Effector memory CD8-positive, alpha-beta T cell (primary cell): ENCODE data around the gene TBC1D2.

Experiments used
- ATAC-seq: fragments of 150-1000 bp; cut with Tn5 transposase; replicated peaks from 2 replicates; pipeline ENCODE4 v1.10.0; 2021; ENCODE audit warnings: mild to moderate bottlenecking, moderate library complexity
- DNase-seq, 3 experiments: peaks; one replicate each; pipeline ENCODE4 v3.0.0; 2021
- H3K27ac Mint-ChIP-seq, 2 donors: one replicate each; pipeline ENCODE4 v1.8.0; 2022; ENCODE audit warnings: mild to moderate bottlenecking in 2 of 2, mixed read lengths in 2 of 2, moderate library complexity in 2 of 2
- H3K27me3 Mint-ChIP-seq, 2 donors: one replicate each; pipeline ENCODE4 v1.8.0; 2022; ENCODE audit warnings: mixed read lengths in 2 of 2
- H3K36me3 Mint-ChIP-seq: one replicate; pipeline ENCODE4 v1.8.0; 2022; ENCODE audit warnings: mild to moderate bottlenecking, moderate library complexity, mixed read lengths; ENCODE audit not compliant: insufficient read depth
- H3K4me1 Mint-ChIP-seq, 2 donors: one replicate each; pipeline ENCODE4 v1.8.0; 2022; ENCODE audit warnings: low read depth in 2 of 2, mixed read lengths in 2 of 2
- H3K4me3 Mint-ChIP-seq, 2 donors: one replicate each; pipeline ENCODE4 v1.8.0; 2022; ENCODE audit warnings: mild to moderate bottlenecking in 2 of 2, mixed read lengths in 2 of 2, moderate library complexity in 2 of 2
- H3K9me3 Mint-ChIP-seq, 2 donors: one replicate each; pipeline ENCODE4 v1.8.0; 2022; ENCODE audit warnings: mixed read lengths in 2 of 2

Gene TBC1D2

GRCh38 chr9:98228392-98229089 lies 26.9 kb downstream of the TBC1D2 start:
- no peaks in the 10 kb centered on the region for H3K9me3 Mint-ChIP-seq
- no peaks in the 10 kb centered on the region for H3K4me1 Mint-ChIP-seq
- ATAC-seq (no peak), DNase-seq (no peak)
- peaks cover 4% of the 10 kb centered on the region for H3K36me3 Mint-ChIP-seq
- no peaks in the 10 kb centered on the region for H3K27me3 Mint-ChIP-seq
- H3K4me3 Mint-ChIP-seq = no peak overlapping the region
- H3K27ac Mint-ChIP-seq = no peak overlapping the region

DNA sequence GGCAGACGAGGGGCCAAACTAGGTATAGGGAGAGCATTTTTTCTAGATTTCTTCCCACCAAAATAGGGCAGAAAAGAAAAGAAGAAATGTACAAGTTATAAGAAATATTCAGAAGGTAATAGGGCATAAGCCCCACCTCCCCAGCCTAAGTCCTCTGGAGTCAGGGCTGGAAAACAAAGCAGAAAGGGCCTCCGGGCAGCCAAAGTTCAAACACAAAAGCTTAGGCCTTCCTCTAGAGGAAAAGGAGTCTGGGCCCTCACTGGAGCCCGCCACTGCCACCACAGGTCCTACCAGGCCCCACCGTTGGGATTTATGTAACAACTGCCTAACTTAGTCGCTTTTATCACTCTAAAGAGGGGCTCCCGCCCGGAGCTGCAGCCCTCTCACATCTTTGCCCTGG lies 27.6 kb downstream of the TBC1D2 start:
- peaks cover 7% of the 10 kb centered on the region for H3K36me3 Mint-ChIP-seq
- no peak overlapping the region for H3K4me3 Mint-ChIP-seq
- DNase-seq = no peak
- no peak for ATAC-seq
- H3K9me3 Mint-ChIP-seq = no peaks in the 10 kb centered on the region
- no peak overlapping the region for H3K27ac Mint-ChIP-seq
- no peaks in the 10 kb centered on the region for H3K27me3 Mint-ChIP-seq
- peaks cover 0 to 2% of the 10 kb centered on the region in 2 donors for H3K4me1 Mint-ChIP-seq

GRCh38 chr9:98226957-98227356 lies 28.5 kb downstream of the TBC1D2 start:
- DNase-seq (no peak), ATAC-seq (no peak)
- Mint-ChIP-seq H3K4me3 (no peak overlapping the region), H3K36me3 (peaks cover 9% of the 10 kb centered on the region), H3K27ac (no peak overlapping the region), H3K9me3 (no peaks in the 10 kb centered on the region), H3K27me3 (no peaks in the 10 kb centered on the region), H3K4me1 (peaks cover 0 to 2% of the 10 kb centered on the region in 2 donors)

- Mint-ChIP-seq H3K4me1 (peaks cover 0 to 2% of the 10 kb centered on the region in 2 donors), H3K4me3 (no peak overlapping the region), H3K27ac (no peak overlapping the region), H3K27me3 (no peaks in the 10 kb centered on the region), H3K36me3 (peaks cover 9% of the 10 kb centered on the region), H3K9me3 (no peaks in the 10 kb centered on the region)
- ATAC-seq = no peak
- no peak for DNase-seq
Measured at GRCh38 chr9:98226516-98226915, 28.9 kb downstream of the TBC1D2 start.

- Mint-ChIP-seq H3K4me3 (no peak overlapping the region), H3K27ac (no peak overlapping the region), H3K36me3 (peaks cover 9% of the 10 kb centered on the region), H3K4me1 (peaks cover 0 to 2% of the 10 kb centered on the region in 2 donors), H3K9me3 (no peaks in the 10 kb centered on the region), H3K27me3 (no peaks in the 10 kb centered on the region)
- DNase-seq (no peak), ATAC-seq (no peak)
Measured at GRCh38 chr9:98225015-98225442, 30.4 kb downstream of the TBC1D2 start.

- Mint-ChIP-seq H3K36me3 (peaks cover 15% of the 10 kb centered on the region), H3K4me3 (no peak overlapping the region), H3K4me1 (peaks cover 0 to 2% of the 10 kb centered on the region in 2 donors), H3K9me3 (no peaks in the 10 kb centered on the region), H3K27ac (peak overlapping the region in 1 of 2 donors; percentile 53), H3K27me3 (no peaks in the 10 kb centered on the region)
- DNase-seq = no peak
- no peak for ATAC-seq
Measured at GRCh38 chr9:98222885-98223691, 32.4 kb downstream of the TBC1D2 start.

DNA sequence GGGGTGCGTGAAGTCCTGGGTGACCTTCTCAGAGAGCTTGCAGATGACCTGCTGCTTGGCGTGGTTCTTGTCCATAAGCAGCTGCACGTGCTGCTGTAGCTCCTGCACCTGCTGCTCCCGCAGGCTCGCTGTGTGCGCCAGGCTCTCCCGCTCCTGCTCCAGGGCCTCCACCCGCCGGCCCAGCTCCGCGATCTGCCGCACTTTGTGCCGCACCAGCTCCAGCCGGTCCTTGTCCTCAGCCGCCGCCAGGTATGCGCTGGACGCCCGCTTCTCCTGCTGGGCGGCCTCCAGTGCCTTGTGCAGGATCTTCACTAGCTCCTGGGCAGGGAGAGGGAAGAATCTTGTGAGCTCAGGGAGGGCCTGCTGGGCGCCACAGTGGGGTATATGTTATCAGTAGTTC lies 34.5 kb downstream of the TBC1D2 start:
- no peak for DNase-seq
- no peaks in the 10 kb centered on the region for H3K9me3 Mint-ChIP-seq
- peaks cover 11% of the 10 kb centered on the region for H3K36me3 Mint-ChIP-seq
- no peaks in the 10 kb centered on the region for H3K27me3 Mint-ChIP-seq
- no peak for ATAC-seq
- peaks cover 0 to 2% of the 10 kb centered on the region in 2 donors for H3K4me1 Mint-ChIP-seq
- no peak overlapping the region for H3K4me3 Mint-ChIP-seq
- no peak overlapping the region for H3K27ac Mint-ChIP-seq

DNA sequence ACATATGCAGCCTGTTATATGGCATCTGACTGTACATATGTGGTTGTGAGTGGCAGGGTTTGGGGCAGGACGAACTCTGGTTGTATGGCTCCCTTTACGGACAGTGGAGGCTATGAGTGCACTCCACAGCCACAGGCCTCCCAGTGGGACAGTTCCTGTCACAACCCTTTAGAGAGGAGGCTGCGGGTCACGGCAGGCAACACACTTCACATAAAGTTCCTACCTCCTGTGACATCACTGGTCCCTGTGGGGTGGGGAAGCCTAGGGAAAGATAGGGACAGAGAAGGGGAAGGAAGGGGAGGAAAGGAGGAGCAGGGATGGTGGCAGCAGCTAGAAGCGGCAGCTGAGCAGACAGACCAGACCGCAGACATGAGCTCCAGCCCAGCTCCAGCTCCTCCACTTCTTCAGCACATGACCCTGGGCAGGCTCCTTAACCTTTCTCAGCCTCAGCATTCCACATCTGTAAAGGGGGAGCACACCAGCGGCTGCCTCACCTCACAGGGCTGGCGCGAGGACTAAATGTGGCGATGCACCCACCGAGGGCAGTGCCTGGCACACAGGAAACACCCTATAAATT lies 35.6 kb downstream of the TBC1D2 start:
- Mint-ChIP-seq H3K4me1 (peaks cover 0 to 2% of the 10 kb centered on the region in 2 donors), H3K27ac (no peak overlapping the region), H3K36me3 (peaks cover 11% of the 10 kb centered on the region), H3K4me3 (no peak overlapping the region), H3K9me3 (no peaks in the 10 kb centered on the region), H3K27me3 (no peaks in the 10 kb centered on the region)
- no peak for ATAC-seq
- no peak for DNase-seq

DNA sequence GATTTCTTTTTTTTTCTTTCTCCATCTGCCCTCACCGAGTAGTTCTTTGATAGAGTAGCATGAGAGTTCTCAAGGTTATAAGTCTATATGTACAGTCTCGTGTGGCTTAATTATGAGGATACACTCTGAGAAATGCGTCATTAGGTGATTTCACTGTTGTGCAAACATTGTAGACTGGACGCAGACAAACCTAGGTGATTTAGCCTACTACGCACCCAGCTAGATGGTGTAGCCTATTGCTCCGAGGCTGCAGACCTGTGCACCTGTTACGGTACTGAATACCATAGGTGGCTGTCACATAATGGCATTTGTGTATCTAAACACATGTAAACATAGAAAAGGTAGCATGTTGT lies 36.1 kb downstream of the TBC1D2 start:
- Mint-ChIP-seq H3K36me3 (peaks cover 11% of the 10 kb centered on the region), H3K27ac (no peak overlapping the region), H3K4me1 (peaks cover 0 to 2% of the 10 kb centered on the region in 2 donors), H3K27me3 (no peaks in the 10 kb centered on the region), H3K9me3 (no peaks in the 10 kb centered on the region), H3K4me3 (no peak overlapping the region)
- no peak for ATAC-seq
- DNase-seq = no peak

DNA sequence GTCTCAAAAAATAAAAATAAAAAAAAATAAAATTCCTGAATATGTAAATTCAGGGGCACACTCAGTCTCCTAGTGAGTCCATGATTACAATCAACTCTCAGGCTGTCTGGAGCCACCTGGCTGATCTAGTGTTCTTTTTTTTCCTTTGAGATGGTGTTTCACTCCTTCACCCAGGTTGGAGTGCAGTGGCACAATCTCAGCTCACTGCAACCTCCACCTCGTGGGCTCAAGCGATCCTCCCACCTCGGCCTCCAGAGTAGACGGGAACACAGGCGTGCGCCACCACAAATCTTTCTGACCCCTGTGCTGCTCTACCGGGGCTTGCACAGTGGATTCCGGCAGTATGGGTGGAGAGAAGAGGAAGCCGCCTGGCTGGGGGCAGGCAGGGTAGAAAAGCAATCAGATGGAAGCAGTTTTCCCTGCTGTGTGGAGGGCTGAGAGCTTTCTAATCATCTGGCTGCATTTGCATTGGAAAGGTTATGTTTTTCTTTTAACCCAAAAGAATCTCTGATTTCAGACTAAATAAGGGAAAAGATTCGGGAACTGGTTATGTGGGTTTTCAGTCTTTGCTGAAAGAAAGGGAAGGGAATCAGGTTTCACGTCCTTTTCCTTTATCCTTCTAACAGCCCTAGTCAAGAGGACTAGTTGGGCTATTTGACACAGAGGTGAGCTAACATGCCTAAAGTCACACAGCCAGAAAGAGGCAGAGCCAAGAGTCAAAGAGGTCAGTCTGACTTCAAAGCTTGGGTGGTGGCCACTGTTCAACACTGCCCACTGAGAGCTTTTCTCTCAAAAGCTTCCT lies 36.7 kb downstream of the TBC1D2 start:
- DNase-seq = no peak
- Mint-ChIP-seq H3K27me3 (no peaks in the 10 kb centered on the region), H3K4me3 (no peak overlapping the region), H3K4me1 (peaks cover 0 to 2% of the 10 kb centered on the region in 2 donors), H3K9me3 (no peaks in the 10 kb centered on the region), H3K36me3 (peaks cover 11% of the 10 kb centered on the region), H3K27ac (no peak overlapping the region)
- no peak for ATAC-seq

DNA sequence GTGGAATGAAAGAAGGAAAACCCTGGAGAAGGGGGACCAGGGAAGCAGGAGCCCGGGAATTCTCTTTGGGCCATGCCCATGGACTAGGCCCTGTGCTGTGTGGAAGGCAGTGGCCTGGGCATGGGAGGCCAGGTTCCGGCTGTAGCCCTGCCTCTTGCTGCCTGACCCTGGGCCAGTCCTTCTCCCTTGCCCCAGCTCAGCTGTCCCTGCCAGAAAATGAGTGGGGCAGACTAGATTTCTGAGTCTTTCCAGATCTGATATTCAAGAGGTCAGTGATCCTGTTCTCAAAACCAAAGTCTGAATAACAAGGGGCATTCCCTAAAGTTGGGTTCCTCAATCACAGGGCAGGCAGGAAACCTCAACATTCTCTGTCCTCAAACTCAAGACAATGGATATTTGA lies 38.2 kb downstream of the TBC1D2 start:
- ATAC-seq (no peak), DNase-seq (no peak)
- Mint-ChIP-seq H3K27me3 (no peaks in the 10 kb centered on the region), H3K36me3 (peaks cover 7% of the 10 kb centered on the region), H3K4me1 (no peaks in the 10 kb centered on the region), H3K4me3 (no peak overlapping the region), H3K27ac (no peak overlapping the region), H3K9me3 (no peaks in the 10 kb centered on the region)

- H3K27me3 Mint-ChIP-seq = no peaks in the 10 kb centered on the region
- DNase-seq (no peak), ATAC-seq (no peak)
- no peaks in the 10 kb centered on the region for H3K4me1 Mint-ChIP-seq
- H3K27ac Mint-ChIP-seq = no peak overlapping the region
- H3K36me3 Mint-ChIP-seq = peaks cover 7% of the 10 kb centered on the region
- H3K4me3 Mint-ChIP-seq = no peak overlapping the region
- no peaks in the 10 kb centered on the region for H3K9me3 Mint-ChIP-seq
Measured at GRCh38 chr9:98216391-98216790, 39.1 kb downstream of the TBC1D2 start.

DNA sequence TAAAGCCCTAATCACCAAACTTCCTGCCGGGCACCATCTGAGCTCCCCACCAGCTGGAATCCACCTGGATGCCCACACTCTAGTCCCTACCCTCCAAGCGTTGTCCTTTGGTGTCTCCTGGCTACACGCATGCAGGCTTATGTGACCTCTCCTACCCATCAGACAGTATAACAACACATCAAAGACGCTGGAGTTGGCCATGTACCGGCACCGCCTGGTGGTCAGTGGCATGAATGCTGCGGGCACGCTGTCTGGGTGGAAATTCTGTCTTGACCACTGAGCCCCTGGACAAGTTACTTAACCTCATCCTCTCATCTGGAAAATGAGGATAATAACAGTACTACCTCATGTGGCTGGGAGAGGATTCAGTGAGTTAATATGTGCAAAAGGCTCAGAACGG lies 39.6 kb downstream of the TBC1D2 start:
- H3K27ac Mint-ChIP-seq = no peak overlapping the region
- H3K4me3 Mint-ChIP-seq = no peak overlapping the region
- H3K36me3 Mint-ChIP-seq = peaks cover 7% of the 10 kb centered on the region
- H3K27me3 Mint-ChIP-seq = no peaks in the 10 kb centered on the region
- no peaks in the 10 kb centered on the region for H3K9me3 Mint-ChIP-seq
- ATAC-seq (no peak), DNase-seq (no peak)
- H3K4me1 Mint-ChIP-seq = no peaks in the 10 kb centered on the region
